SK-N-DZ (cell line): ENCODE data around the gene GPRIN1.

Experiments
- DNase-seq: peaks from one replicate; pipeline ENCODE4 v3.0.0-alpha.2; 2015; ENCODE audit warnings: low spot score

Gene GPRIN1

DNA sequence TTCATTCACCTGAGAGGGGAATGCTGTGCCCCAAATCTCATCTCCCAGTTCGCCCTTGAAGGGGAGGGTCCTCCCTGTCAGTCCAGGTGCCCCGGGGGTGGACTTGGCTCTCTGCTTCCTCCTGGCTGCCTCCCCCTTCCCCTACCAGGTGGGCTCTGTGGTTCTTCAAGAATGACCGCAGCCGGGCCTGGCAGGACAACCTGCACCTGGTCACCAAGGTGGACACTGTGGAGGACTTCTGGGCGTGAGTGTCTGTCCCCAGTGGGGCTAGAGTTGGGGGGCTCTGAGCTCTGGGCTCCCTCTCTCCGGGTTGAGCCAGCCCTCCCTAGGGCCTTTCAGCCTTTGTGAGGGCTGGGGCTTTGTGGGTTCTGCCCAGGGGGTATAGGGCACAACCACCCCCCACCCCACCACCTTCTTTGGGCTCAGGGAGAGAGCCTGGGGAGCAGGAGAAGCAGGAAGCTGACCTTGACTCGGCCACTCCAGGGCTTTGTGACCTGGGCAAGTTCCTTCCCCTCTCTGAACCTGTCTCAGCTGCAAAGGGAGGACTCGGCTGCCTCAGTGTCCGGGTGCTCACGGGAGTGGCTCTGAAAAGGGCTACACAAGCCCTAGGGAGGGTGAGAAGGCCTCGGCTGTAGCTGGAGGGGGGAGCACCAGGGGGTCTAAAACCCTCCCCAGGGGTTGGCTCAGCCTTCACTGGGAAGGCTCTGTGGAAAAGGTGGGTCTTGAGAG, 33.7 kb upstream of the GPRIN1 start:
- DNase-seq = no peak

DNA sequence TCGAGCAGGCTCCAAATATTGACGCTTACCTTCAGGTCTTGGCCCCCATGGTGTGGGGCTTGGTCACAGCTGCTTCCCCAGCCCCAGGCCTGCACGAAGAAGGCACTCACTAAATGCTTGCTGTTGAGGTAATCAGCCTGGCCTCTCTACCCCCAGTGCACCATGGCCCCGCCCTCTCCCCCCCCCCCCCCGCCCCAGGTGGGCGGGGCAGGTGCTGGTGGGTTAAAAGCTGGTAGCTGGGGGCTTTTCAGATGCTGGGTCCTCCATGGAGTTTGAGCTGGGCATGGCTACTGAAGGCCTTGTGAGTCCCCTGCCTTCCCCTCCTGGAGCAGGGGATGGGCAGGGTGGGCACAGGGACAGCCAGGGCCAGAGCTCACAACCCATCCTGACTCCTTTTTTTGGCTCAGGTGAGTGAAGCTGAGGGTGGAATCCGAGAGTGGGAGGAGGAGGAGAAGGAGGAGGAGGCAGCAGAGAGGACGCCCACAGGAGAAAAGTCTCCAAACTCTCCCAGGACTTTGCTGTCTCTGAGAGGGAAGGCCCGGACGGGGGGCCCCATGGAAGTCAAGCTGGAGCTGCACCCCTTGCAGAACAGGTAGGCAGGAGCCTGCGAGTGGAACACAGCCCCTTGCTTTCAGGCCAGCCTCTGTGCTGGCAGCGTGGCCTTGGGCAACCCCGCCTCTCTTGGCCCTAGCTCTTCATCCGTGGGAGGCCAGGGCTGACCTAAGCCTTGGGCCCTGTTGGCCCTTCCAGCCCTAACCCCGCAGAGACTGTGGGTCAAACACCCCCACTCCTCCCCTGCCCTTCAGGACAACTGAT, 32.9 kb upstream of the GPRIN1 start:
- DNase-seq = no peak

DNA sequence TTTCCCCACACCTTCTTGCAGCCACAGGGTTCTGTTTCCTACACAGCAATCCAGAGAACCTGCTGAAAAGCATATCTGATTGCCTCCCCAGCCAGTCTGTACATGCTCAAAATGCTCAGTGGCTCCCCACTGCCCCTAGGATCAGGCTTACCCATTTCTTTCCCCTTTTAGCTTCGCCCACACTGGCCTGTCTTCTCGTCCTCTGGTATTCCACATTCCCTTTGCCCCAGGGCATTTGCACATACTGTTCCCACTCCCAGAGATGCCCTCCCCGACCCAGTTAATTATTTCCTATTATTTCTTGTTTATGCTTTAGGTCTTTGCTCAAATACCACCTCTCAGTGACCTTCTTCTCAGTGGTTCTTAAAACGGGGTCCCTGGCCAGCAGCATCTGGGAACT, 30.7 kb upstream of the GPRIN1 start:
- no peak for DNase-seq

DNA sequence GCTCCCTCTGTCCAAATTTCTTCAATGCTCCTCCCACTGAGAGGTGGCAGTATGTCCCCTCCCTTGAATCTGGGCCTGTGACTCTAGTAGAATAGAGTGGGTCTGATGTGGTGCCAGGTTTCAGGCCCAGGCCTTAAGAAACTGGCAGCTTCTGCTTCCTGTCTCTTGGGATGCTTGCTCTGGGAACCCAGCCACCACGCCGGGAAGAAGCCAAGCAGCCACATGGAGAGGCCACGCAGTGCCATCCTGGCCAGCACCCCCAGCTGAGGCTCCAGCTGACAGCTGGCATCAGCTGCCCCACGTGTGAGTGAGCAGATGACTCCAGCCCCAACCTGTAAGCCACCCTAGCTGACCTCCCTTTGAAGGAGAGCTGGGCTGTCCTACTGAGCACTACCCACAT, 30.0 kb upstream of the GPRIN1 start:
- no peak for DNase-seq

DNA sequence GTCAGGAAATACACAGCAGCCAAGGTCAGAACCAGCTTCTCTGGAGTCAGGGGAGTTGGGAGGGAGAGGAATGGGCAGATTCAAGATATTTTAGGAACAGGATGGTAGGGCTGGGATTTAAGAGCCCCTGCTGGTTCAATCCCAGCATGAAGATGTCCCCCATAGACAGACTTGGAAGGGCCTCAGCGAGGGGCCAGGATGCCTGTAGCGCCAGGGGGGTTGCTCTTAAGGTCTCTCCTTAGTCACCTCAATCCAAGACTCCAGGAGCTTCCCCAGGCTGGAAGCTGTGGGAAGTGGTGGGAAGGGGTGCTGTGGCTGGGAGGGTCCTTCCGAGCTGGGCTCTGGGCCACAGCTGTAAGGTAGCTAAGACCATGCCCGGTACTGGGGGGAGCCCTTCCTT, 29.3 kb upstream of the GPRIN1 start:
- DNase-seq = no peak

DNA sequence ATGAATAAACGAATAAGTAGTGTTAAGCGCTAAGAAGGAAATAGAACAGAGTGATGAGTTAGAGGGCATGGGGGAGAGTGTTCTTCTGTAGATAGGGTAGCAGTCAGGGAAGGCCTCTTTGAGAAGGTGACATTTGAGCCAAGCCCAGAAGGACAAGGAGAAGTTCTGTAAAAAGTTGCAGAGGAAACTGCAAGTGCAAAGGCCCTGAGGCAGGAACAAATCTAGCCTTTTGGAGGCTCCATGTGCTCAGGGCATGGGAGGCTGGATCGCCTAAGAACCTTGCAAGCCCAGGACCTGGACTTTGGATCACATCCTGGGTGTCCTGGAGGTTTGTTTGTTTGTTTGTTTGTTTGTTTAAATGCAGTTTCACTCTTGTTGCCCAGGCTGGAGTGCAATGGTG, 28.5 kb upstream of the GPRIN1 start:
- DNase-seq = no peak

- DNase-seq = no peak
Measured at GRCh38 chr5:176637556-176637955, 27.6 kb upstream of the GPRIN1 start.

GRCh38 chr5:176636426-176636825, 26.5 kb upstream of the GPRIN1 start:
- no peak for DNase-seq

GRCh38 chr5:176633598-176633997, 23.6 kb upstream of the GPRIN1 start:
- DNase-seq = no peak

DNA sequence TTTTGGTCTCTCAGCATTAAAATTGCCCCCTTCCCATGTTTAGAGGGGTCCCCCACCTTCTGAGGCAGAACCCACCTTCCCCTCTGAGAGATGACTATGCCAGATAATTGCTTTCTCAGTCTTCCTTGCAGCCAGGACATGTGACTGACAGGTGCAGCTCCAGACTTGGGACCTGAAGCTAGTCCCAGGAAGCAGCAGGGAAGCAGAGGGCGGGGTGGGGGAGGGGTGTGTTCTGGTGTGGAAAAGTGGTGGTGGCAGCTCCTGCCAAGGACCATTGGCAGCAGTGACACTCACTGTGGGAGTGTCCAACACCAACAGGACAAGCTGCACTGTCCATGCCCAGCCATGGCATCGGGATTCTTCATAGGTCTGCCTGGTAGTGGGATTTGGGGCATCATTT, 22.8 kb upstream of the GPRIN1 start:
- no peak for DNase-seq

GRCh38 chr5:176631383-176632200, 21.6 kb upstream of the GPRIN1 start:
- DNase-seq = no peak

- no peak for DNase-seq
Measured at GRCh38 chr5:176630681-176631222, 20.8 kb upstream of the GPRIN1 start.

DNA sequence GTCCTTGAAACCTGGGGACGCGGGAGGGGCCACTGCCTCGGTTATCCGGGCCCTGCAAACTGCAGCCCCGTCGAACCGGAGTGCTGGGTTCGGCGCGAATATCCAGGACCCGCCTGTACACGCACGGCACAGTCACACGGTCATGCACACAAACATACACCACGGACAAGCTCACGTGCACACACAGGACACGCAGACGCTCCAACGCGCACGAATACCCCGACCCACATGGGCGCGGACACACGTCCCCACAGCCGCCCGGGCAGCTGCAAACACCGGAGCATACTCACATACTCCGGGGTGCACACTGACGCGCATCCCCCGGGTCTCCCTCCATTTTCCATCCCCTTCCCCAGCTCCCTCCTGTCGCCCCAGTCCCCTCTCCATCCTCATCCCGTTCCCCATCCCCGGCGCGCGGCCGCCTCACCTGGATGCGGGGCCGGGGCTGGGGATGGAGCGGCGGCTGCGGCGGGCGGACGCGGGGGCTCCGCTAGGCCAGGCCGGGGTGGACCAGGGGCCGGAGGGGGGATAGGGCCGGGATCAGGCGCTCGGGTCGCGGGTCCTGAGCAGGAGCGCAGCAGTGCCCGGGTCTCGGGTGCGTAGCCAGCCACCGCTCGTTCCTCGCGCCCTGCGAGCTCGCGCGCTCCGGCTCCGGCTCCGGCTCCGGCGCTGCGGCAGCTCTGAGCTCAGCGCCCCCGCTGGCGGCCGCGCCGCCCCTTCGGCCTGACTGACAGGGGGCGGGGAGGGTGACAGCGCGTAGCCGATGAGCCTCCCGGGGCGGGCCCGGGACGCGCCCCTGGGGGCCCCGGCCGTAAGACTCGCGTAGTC, 20.1 kb upstream of the GPRIN1 start, which contains the start of the genes EIF4E1B and SNCB:
Gene EIF4E1B, plus strand, starts transcription at position 823 of the 828 bp plus-strand sequence. CDS start 12,113 bp downstream, outside the sequence.
Gene SNCB, minus strand, starts transcription at position 682 of the 828 bp plus-strand sequence. CDS start 880 bp downstream, outside the sequence.
- no peak for DNase-seq

DNA sequence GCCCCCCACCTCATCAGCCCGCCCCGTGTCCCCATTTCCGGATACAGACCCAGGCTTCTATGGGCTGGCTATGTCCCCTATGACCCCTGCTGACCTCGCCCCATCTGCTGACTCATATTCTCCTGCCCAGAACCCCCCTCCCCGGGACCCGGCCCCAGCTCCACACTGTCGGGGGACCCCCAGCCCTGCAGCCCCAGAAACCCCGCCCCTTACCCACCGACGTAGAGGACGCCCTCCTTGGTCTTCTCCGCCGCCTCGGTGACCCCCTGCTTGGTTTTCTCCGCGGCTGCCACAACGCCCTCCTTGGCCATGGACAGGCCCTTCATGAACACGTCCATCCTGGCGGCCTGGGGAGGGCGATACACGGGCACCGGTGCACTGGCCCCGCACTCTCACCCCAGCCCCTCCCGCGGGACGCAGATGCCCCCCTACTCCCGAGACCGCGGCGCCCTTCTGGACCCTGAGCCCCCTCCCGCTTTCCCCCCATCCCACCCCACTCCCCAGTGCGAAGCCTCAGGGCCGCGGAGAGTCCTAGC, 19.4 kb upstream of the GPRIN1 start:
- no peak for DNase-seq

GRCh38 chr5:176628406-176629228, 18.7 kb upstream of the GPRIN1 start:
- no peak for DNase-seq

GRCh38 chr5:176627582-176627981, 17.6 kb upstream of the GPRIN1 start:
- DNase-seq = no peak

DNA sequence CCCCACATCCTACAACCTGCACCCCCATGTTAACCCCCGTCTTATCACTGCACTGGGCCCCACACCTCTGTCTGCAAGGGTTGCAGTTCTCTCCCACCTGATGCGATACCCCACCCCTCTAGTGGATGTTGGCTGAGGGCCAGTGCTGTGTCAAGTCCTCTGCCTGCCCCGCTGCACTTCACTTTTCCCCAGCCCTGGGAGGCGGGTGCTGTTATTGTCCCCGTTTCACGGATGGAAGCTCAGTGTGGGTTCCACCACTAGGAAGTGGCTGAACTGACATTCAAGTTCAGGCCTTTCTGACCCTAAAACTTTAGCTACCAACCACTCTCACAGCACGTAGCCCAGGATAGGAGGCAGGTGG, 16.9 kb upstream of the GPRIN1 start:
- no peak for DNase-seq

DNA sequence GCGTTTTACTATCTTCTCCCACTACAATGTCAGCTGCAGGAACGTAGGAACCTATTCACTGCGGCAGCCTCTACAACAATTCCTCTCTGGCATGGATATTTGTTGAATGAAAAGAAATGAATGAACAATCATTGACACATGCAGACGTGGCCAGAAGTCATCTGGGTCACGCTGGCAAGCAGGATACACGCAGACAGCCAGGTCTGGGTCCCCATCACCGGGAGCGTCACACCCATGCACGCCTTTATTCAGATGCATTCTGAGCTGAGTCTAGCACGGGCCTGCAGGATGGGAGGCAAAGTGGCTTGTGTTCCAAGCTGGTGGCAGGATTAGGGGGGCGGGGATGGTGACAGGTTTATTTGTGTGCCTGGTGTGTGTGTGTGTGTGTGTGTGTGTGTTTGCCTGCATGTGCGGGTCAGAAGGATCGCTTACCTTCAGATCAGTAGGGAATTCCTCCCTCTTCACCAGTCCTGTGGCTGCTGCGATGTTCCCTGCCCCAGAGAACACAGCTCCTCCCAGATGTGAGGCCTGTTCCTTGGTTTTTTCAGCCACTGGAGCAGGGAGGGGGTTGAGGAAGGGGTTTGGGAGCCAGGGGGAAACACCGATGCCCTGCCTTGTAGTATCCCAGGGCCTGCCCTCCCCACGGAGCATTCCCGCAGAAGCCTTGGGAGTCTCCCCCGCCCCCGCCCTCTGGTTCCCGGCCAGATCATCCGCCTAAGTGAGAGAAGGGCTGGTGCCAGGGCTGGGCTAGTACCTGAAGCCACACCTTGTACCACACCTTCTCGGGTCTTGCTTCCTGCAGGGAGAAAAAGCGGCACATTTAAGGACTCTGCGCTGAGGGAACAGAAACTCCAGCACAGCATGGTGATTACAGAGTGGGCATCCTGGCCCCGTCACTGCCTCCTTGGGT, 16.3 kb upstream of the GPRIN1 start:
- DNase-seq = no peak

DNA sequence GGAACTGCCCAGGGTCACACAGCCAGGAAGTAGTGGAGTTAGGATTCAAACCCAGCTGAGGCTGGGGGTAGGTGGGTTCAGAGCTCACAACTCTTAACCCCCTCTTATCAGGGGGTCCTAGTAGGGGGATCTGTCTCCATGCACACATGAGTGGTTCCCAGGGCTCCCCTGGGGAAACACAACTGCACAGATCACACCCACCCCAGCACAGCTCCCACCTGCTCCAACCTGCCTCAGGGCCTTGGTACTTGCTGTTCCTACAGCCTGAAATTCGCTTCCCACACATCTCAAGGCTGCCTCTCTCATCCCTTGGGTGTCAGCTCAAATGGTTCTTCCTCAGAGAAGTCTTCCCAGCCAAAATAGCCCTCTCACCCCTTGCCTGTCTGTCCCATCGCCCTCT, 15.6 kb upstream of the GPRIN1 start:
- DNase-seq = no peak
